Endothelial cell of hepatic sinusoid (primary cell): ENCODE measurements around the gene FGF11.

Experiments used
- in situ Hi-C: cut with HindIII; loops from 2 replicates; pipeline ENCODE4 v1.10.0; 2017; ENCODE audit warnings: low sequenced_read_pairs

FGF11 gene

GRCh38 chr17:7427549-7427948 is 11.8 kb upstream of the FGF11 start:
- in situ Hi-C loops, result no loop called here

GRCh38 chr17:7428557-7428956 is 10.8 kb upstream of the FGF11 start, which contains the start of gene SPEM3:
Gene SPEM3, plus strand, starts transcription at chr17:7428857. Its CDS starts 46 bp downstream, at chr17:7428903.
- in situ Hi-C loops, result no loop called here

- in situ Hi-C loops, result loop anchor here (5.0 kb wide), 2 partner anchors 42 to 48 kb away; partner anchors contain the start of gene ZBTB4
Measured at GRCh38 chr17:7429722-7430121, 9.6 kb upstream of the FGF11 start.

- in situ Hi-C loops, result loop anchor here (5.0 kb wide), 2 partner anchors 44 to 46 kb away; partner anchors contain the start of gene ZBTB4
Measured at GRCh38 chr17:7431231-7431630, 8.1 kb upstream of the FGF11 start.

GRCh38 chr17:7432296-7432695 is 7.0 kb upstream of the FGF11 start:
- in situ Hi-C loops, result loop anchor here (5.0 kb wide), 2 partner anchors 45 kb away; partner anchors contain the start of gene ZBTB4

- in situ Hi-C loops, result no loop called here
Measured at GRCh38 chr17:7435676-7436555, 3.4 kb upstream of the FGF11 start.

GRCh38 chr17:7436556-7437368 is 2.5 kb upstream of the FGF11 start:
- in situ Hi-C loops, result no loop called here

GRCh38 chr17:7437369-7437863 is 1.9 kb upstream of the FGF11 start:
- in situ Hi-C loops, result no loop called here

- in situ Hi-C loops, result no loop called here
Measured at GRCh38 chr17:7437950-7438614, 1.2 kb upstream of the FGF11 start.

- in situ Hi-C loops, result no loop called here
Measured at GRCh38 chr17:7438656-7439460, 454 bp upstream of the FGF11 start.

GRCh38 chr17:7440113-7440833 is 961 bp downstream of the FGF11 start:
- in situ Hi-C loops, result no loop called here

GRCh38 chr17:7440834-7441195 is 1.5 kb downstream of the FGF11 start:
- in situ Hi-C loops, result no loop called here

- in situ Hi-C loops, result no loop called here
Measured at GRCh38 chr17:7441266-7441665, 2.0 kb downstream of the FGF11 start.

- in situ Hi-C loops, result no loop called here
Measured at GRCh38 chr17:7442142-7442541, 2.8 kb downstream of the FGF11 start.

- in situ Hi-C loops, result no loop called here
Measured at GRCh38 chr17:7443499-7444485, 4.5 kb downstream of the FGF11 start.

- in situ Hi-C loops, result no loop called here
Measured at GRCh38 chr17:7444682-7445618, 5.6 kb downstream of the FGF11 start, which contains the start of gene CHRNB1. Gene CHRNB1, plus strand, starts transcription at chr17:7445061. Its CDS starts 67 bp downstream, at chr17:7445128.

GRCh38 chr17:7445619-7445968 is 6.3 kb downstream of the FGF11 start:
- in situ Hi-C loops, result no loop called here
